ENCODE results near the gene ALDH16A1.

- TF ChIP-seq CTCF (IDR thresholded peaks at IDR 0.05) (no peak), POLR2A (IDR thresholded peaks at IDR 0.05) (peak in 1 of 2 donors; percentile 2)
Measured at GRCh38 chr19:49496574-49497008, 43.6 kb downstream of the ALDH16A1 start.

Measured in heart left ventricle (tissue), 13 donors.